ENCODE measurements around the gene MCC.

The MCC gene

DNA sequence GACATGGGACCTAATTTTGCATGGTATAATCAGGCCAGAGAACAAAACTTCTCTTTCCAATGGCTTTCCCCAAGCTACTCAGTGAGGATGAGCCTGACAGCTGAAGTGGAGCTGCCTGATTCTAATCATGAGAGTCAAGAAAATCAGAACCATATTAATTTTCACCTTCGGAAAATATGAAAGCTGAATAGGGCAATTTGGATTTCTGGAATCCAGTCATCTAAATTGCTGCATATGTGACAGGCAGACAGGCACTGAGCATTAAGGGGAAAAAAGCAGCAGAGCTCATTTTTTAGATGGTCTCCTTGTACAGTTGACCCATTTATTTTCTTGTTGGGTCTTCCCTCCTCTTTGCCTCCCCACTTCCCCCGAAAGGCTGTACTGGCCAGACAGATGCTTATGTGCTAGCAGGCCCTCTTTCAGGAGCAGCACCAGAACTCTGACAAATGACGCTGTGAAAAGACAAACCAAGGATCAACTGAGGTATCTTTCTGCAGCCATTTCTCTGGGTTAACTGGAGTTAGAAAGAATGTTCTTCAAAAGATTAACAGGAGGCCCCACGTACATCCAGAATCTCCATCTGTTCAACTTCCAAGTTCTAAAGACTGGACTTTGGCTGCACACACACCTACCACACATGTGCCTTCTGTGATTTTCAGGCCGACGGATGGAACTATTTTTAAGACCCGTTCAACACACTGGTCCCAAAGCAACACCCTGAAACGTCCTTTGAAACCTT lies 336.4 kb downstream of the MCC start:
- TF ChIP-seq YY1 (IDR thresholded peaks at IDR 0.05; ENCODE audit: low read depth), result no peak
- TF ChIP-seq, protein P1, sequence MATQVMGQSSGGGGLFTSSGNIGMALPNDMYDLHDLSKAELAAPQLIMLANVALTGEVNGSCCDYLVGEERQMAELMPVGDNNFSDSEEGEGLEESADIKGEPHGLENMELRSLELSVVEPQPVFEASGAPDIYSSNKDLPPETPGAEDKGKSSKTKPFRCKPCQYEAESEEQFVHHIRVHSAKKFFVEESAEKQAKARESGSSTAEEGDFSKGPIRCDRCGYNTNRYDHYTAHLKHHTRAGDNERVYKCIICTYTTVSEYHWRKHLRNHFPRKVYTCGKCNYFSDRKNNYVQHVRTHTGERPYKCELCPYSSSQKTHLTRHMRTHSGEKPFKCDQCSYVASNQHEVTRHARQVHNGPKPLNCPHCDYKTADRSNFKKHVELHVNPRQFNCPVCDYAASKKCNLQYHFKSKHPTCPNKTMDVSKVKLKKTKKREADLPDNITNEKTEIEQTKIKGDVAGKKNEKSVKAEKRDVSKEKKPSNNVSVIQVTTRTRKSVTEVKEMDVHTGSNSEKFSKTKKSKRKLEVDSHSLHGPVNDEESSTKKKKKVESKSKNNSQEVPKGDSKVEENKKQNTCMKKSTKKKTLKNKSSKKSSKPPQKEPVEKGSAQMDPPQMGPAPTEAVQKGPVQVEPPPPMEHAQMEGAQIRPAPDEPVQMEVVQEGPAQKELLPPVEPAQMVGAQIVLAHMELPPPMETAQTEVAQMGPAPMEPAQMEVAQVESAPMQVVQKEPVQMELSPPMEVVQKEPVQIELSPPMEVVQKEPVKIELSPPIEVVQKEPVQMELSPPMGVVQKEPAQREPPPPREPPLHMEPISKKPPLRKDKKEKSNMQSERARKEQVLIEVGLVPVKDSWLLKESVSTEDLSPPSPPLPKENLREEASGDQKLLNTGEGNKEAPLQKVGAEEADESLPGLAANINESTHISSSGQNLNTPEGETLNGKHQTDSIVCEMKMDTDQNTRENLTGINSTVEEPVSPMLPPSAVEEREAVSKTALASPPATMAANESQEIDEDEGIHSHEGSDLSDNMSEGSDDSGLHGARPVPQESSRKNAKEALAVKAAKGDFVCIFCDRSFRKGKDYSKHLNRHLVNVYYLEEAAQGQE (IDR thresholded peaks at IDR 0.05; ENCODE audit: low read depth), result no peak
- TF ChIP-seq, protein P2, sequence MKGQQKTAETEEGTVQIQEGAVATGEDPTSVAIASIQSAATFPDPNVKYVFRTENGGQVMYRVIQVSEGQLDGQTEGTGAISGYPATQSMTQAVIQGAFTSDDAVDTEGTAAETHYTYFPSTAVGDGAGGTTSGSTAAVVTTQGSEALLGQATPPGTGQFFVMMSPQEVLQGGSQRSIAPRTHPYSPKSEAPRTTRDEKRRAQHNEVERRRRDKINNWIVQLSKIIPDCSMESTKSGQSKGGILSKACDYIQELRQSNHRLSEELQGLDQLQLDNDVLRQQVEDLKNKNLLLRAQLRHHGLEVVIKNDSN (IDR thresholded peaks at IDR 0.05), result no peak
- no peak for TF ChIP-seq NFIC (IDR thresholded peaks at IDR 0.05)
- no peak for TF ChIP-seq RAD21 (IDR thresholded peaks at IDR 0.05; ENCODE audit: low read depth)
- TF ChIP-seq TEAD4 (IDR thresholded peaks at IDR 0.05), result no peak
- no peak for TF ChIP-seq TCF12 (IDR thresholded peaks at IDR 0.05; ENCODE audit: low read depth)
- TF ChIP-seq CEBPB (IDR thresholded peaks at IDR 0.05), result no peak
- no peak for TF ChIP-seq ZBTB7A (IDR thresholded peaks at IDR 0.05; ENCODE audit: low read depth)
- no peak for TF ChIP-seq EGR1 (IDR thresholded peaks at IDR 0.05)
- TF ChIP-seq EP300 (IDR thresholded peaks at IDR 0.05; ENCODE audit: borderline replicate concordance), result no peak

DNA sequence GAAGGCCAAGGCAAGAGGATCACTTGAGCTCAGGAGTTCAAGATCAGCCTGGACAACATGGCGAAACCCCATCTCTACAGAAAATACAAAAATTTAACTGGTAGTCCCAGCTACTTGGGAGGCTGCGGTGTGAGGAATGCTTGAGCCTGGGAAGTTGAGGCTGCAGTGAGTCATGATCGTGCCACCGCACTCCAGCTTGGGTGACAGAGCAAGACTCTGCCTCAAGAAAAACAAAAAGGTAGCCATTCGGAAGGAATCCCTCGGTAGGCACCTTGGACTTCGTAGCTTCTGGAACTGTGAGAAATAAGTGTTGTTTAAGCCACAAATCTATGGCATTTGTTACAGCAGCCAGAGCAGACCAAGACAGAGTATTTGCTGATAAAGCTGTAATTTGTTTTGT lies 337.4 kb downstream of the MCC start:
- TF ChIP-seq EP300 (IDR thresholded peaks at IDR 0.05; ENCODE audit: borderline replicate concordance), result no peak
- TF ChIP-seq, protein P2 (IDR thresholded peaks at IDR 0.05), result no peak
- no peak for TF ChIP-seq CEBPB (IDR thresholded peaks at IDR 0.05)
- TF ChIP-seq EGR1 (IDR thresholded peaks at IDR 0.05), result no peak
- no peak for TF ChIP-seq CREB1 (IDR thresholded peaks at IDR 0.05; ENCODE audit: low read depth)
- TF ChIP-seq, protein P1 (IDR thresholded peaks at IDR 0.05; ENCODE audit: low read depth), result no peak
- TF ChIP-seq TCF12 (IDR thresholded peaks at IDR 0.05; ENCODE audit: low read depth), result no peak
- TF ChIP-seq, protein P3, sequence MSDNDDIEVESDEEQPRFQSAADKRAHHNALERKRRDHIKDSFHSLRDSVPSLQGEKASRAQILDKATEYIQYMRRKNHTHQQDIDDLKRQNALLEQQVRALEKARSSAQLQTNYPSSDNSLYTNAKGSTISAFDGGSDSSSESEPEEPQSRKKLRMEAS (IDR thresholded peaks at IDR 0.05), result no peak
- no peak for TF ChIP-seq TAF1 (IDR thresholded peaks at IDR 0.05; ENCODE audit: low read depth)
- no peak for TF ChIP-seq NFIC (IDR thresholded peaks at IDR 0.05)
- no peak for TF ChIP-seq TEAD4 (IDR thresholded peaks at IDR 0.05)
- no peak for TF ChIP-seq FOXM1 (IDR thresholded peaks at IDR 0.05; ENCODE audit: borderline replicate concordance, low read depth)

DNA sequence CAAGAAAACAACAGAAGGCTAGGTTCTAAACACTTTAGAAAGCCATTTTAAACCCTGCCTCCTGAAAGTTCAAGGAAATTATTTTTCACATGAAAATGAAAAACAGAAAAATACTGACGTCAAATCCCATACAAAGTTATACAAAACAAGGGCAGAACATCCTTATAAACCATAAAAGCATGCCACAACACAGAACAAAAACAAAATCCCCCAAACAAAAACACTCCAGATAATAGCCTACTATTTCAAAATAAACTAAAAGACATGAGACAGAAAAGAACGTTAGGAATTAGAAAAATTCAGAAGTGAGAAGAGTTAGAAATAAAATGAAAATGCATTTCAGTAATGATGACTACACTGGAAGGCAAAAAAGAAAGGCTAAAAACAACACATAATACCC lies 338.0 kb downstream of the MCC start:
- TF ChIP-seq CEBPB (IDR thresholded peaks at IDR 0.05) (no peak), RAD21 (IDR thresholded peaks at IDR 0.05; ENCODE audit: low read depth) (no peak), NFIC (IDR thresholded peaks at IDR 0.05) (no peak), YY1 (IDR thresholded peaks at IDR 0.05; ENCODE audit: low read depth) (no peak), TCF12 (IDR thresholded peaks at IDR 0.05; ENCODE audit: low read depth) (no peak), TEAD4 (IDR thresholded peaks at IDR 0.05) (no peak)
- TF ChIP-seq, protein P3 (IDR thresholded peaks at IDR 0.05), result no peak
- TF ChIP-seq, protein P2 (IDR thresholded peaks at IDR 0.05), result no peak

DNA sequence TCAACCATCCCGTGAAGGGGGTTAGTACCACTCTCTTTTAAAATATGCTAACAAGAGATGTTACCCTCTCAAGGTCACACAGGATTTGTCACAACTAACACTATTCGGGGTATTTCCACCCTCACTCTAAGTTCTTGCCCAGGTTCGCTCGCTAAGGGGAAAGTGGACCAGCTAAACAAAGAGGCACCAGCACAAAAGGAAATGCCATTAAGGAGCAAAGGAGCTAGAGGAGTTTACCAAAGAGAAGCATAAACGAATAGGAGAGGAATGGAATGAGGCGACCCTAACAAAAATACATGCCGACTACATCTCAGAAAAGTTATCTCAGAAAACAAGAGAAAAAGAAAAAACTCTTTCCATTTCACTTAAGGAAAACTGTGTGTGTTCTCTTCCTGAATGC lies 340.7 kb downstream of the MCC start:
- TF ChIP-seq FOXM1 (IDR thresholded peaks at IDR 0.05; ENCODE audit: borderline replicate concordance, low read depth), result no peak

DNA sequence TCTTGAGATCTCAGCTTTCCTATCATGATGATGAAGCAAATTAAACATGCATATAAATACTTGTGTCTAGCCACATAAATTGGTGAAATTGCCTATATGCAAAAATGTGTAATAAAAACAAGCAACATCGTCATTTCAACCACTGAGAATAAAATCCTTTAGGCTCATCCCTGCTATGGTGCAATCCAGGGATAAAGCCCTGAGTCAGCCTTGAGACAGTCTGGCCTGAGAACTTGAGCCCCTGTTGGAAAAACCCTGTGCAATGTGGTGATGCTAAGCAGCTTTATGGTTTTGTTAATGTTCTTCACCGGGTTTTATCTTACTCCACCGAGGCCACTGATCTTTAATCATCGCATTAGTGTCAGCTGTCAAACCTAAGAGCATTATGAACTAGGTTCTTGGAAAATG lies 341.1 kb downstream of the MCC start:
- TF ChIP-seq YY1 (IDR thresholded peaks at IDR 0.05; ENCODE audit: low read depth) (no peak), CREB1 (IDR thresholded peaks at IDR 0.05; ENCODE audit: low read depth) (no peak), FOXM1 (IDR thresholded peaks at IDR 0.05; ENCODE audit: borderline replicate concordance, low read depth) (no peak), ZBTB7A (IDR thresholded peaks at IDR 0.05; ENCODE audit: low read depth) (no peak), NFIC (IDR thresholded peaks at IDR 0.05) (no peak), EP300 (IDR thresholded peaks at IDR 0.05; ENCODE audit: borderline replicate concordance) (no peak), TCF12 (IDR thresholded peaks at IDR 0.05; ENCODE audit: low read depth) (no peak), TAF1 (IDR thresholded peaks at IDR 0.05; ENCODE audit: low read depth) (no peak), RAD21 (IDR thresholded peaks at IDR 0.05; ENCODE audit: low read depth) (no peak), CEBPB (IDR thresholded peaks at IDR 0.05) (no peak)
- TF ChIP-seq, protein P2 (IDR thresholded peaks at IDR 0.05), result no peak

Data from Ishikawa (cell line).